GM21390 (cell line): Measurements from ENCODE around the gene HPS5.
A peak's percentile ranks its signal among the peaks of the same experiment; 100 is the strongest.

Experiments
- ATAC-seq: cut with Tn5 transposase; IDR thresholded peaks from one replicate; pipeline ENCODE4 v1.9.1; 2021; ENCODE audit not compliant: unreplicated experiment

The HPS5 gene

DNA sequence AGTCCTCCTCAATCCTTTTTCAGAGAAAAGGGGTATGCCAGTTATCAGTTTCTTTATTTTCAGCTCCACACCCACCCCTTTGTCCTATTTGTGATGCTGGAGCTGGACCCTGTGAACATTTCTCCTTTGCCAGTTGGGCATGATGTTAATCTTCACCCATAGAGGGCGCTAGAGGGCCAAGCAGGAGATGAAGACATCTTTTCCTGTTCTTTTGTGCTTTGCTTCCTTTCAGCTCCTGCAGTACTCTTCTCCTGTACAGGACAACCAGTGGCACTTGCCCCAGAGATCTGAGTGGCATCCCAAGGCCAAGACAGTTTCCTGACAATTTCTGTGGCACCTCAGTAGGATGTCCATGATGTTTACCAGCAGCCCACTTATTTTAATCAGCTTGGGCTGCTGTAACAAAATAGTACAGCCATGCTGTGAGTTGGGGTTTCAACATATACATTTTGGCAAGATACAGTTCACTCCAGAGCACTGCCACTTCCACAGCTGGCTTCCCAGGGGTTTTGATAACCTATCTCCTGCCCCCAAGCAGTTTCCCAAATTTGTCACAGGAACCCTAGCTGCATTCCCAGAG is 78.1 kb downstream of the HPS5 start:
- ATAC-seq, result no peak

DNA sequence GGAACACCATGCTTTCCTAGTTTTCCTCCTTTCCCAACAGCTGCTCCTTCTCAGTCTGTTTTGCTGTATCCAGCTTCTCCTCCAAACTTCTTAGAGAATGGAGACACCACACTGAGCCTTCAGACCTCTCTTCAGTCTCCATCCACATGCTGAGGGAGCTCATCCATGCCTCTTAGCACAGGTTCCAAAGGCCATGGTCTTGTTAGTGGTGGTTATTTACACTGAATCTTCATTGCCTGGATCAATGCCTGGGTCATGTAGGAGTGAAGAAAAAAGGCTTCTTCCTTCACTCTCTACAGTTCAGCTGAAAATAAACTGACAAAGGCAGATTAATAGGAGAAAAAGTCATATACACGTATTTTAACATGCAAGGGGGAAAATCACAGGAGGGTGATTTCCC is 82.3 kb downstream of the HPS5 start:
- no peak for ATAC-seq

DNA sequence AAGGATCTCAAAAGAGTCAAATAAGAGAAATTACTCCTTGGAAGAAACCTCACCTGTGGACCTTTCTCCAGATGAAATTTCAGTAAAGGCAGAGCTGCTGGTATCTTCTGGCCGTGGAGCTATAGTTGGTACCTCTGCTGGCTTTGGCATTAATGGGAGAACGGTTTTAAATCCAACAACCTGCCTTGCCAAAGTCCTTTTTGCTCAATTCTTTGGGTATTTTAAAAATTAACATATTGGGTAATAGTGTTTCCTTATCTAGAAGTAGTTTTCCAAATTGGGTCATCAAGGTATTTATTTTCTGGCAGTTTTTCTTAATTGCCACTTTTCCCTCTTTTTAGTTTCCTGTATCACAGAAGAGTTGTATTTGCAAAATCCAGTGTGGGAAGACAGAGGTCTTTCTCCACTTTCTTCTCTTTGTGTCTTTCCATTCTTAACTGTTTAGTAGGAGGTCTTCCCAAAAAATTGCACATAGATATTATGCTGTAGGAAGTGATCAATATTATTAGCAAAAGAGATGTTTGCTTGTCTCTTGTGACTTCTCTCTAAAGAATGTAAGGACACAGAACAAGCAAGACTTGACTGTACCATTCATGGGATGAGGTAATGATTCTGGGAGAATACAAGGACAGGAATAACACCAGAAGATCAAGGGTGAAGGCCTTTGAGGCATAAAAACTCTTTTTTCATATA is 85.1 kb downstream of the HPS5 start, which contains the start of gene SAA4:
Gene SAA4 (minus strand): TSS at position 139 of the 693 bp plus-strand sequence. CDS start 876 bp downstream, outside the sequence.
- no peak for ATAC-seq

DNA sequence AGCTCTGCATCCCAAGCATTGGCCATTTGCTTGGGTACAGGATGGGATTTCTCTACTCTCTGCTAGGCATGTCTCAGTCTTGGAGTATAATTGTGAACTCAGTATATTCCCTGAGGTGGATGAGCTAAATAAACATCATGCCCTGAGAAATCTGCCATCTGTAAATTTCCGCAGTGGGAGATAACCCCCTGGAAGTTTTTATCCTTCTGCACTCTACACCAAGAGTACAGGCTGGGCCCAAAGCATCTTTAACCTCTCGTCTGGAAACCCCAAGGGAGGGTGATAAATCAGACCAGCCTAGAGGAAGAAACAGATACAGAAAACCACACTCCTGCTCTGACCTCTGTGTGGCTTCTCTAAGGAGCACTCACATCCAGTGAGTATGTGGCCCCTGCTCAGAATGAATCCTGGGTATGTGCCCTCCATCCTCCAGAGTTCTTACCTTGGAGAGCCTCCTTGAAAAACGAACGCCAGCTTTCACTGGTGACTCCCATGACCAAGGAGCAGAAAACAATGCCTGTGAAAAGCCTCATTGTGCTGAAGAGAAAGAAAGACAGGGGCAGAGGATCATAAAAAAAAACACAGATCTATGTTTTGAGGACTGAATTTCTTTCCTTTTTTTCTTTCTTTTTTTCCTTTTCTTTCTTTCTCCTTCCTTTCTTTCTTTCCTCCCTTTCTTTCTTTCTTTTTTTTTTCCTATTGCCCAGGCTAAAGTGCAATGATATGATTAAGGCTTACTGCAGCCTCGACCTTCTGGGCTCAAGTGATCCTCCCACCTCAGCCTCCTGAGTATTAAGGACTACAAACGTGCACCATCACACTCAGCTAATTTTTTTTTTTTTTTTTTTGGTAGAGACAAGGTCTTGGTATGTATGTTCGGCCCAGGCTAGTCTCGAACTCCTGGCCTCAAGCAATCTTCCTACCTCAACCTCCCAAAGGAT is 86.3 kb downstream of the HPS5 start:
- no peak for ATAC-seq

DNA sequence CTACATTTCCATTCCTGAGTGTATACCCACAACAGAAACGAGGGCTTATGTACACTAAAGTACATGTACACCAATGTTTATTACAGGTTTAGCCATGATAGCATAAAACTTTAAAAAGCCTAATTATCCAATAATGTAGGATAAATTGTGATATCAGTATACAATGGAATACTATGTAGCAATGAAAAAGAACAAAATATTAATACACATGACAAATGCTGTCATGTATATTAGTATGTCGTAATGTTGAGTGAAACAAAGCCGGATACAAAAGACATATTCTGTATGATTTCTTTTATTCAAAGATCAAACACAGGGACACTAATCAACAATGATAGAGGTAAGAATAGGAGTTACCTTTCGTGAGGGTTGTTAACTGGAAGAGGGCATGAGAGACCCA is 88.0 kb downstream of the HPS5 start:
- no peak for ATAC-seq

DNA sequence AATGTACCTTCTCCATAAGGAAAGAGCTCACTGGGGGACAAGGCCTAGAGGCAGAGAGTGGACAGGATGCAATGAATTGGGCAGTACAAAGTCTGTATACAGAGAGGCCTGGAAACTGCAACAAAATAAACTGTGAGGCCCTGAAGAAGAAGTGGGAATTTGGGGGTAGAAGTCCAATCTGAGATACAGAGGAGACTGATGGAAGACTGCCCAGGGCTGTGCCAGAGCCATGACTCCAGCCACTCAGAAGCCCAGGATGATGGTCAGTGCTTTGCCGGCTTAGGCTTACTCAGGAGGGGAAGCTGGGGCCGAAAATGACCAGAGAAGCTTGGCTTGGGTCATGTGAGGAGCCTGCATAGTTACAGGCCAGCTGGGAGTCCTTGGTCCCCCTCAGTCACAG is 91.1 kb downstream of the HPS5 start:
- no peak for ATAC-seq

DNA sequence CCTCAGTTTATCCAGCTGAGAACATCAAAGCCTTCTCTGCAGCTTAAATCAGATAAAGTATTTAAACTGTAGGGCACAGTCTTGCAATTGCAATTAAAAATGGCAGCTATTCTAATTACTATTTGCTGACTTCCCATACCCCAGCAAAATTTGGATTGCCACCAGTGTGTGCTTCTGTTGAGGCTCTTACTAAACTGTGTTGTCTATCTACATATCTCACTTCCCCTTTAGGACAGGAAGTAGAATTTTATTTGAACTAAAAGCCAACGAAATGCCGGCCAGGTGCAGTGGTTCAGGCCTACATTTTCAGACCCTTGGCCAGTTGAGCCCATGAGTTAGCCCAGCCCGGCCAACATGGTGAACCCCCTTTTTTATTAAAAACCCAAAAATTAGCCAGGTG is 92.4 kb downstream of the HPS5 start:
- ATAC-seq, result peak; percentile 95
